ENCODE data around the gene LAMC2.
A peak's percentile ranks its signal among the peaks of the same experiment; 100 is the strongest.

The LAMC2 gene

DNA sequence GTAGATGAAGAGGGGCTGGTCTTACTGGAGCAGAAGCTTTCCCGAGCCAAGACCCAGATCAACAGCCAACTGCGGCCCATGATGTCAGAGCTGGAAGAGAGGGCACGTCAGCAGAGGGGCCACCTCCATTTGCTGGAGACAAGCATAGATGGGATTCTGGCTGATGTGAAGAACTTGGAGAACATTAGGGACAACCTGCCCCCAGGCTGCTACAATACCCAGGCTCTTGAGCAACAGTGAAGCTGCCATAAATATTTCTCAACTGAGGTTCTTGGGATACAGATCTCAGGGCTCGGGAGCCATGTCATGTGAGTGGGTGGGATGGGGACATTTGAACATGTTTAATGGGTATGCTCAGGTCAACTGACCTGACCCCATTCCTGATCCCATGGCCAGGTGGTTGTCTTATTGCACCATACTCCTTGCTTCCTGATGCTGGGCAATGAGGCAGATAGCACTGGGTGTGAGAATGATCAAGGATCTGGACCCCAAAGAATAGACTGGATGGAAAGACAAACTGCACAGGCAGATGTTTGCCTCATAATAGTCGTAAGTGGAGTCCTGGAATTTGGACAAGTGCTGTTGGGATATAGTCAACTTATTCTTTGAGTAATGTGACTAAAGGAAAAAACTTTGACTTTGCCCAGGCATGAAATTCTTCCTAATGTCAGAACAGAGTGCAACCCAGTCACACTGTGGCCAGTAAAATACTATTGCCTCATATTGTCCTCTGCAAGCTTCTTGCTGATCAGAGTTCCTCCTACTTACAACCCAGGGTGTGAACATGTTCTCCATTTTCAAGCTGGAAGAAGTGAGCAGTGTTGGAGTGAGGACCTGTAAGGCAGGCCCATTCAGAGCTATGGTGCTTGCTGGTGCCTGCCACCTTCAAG is 57.3 kb downstream of the LAMC2 start:
- TF ChIP-seq Cebpa-rat (IDR thresholded peaks at IDR 0.05): no peak
- Histone ChIP-seq H3K4me2 (peak overlapping the region in 1 of 11 experiments; percentile 6; a peak in 1 of 22 replicates), H3K4me1 (no peaks in the 10 kb centered on the region), H3K4me3 (no peak overlapping the region), H4K20me1 (no peaks in the 10 kb centered on the region), H3K9ac (no peak overlapping the region), H3K36me3 (no peaks in the 10 kb centered on the region), H3K9me3 (replicated peaks in 1 of 11) (0 out of 22 replicates have a peak, but pooled peaks cover 0 to 3% (median 0%) of the 10 kb centered on the region in 11 experiments), H3K27me3 (no peaks in the 10 kb centered on the region), H3K27ac (no peak overlapping the region)

GRCh38 chr1:183244466-183244865 is 58.4 kb downstream of the LAMC2 start:
- no peaks in the 10 kb centered on the region for H3K4me1 ChIP-seq
- no peaks in the 10 kb centered on the region for H4K20me1 ChIP-seq
- H3K4me3 ChIP-seq: no peak overlapping the region
- H3K27me3 ChIP-seq: no peaks in the 10 kb centered on the region
- H3K27ac ChIP-seq: no peak overlapping the region
- 0 out of 22 replicates have a peak, but pooled peaks cover 0 to 3% (median 0%) of the 10 kb centered on the region in 11 experiments for H3K9me3 ChIP-seq (replicated peaks in 1 of 11)
- no peaks in the 10 kb centered on the region for H3K36me3 ChIP-seq
- peak in 5 of 11 experiments; percentile 22 to 79 (median 53); a peak in 7 of 22 replicates for TF ChIP-seq Cebpa-rat (IDR thresholded peaks at IDR 0.05)
- H3K4me2 ChIP-seq: no peak overlapping the region; a peak in 1 of 22 replicates
- H3K9ac ChIP-seq: no peak overlapping the region

- Histone ChIP-seq H4K20me1 (no peaks in the 10 kb centered on the region), H3K9me3 (replicated peaks in 1 of 11) (0 out of 22 replicates have a peak, but pooled peaks cover 0 to 3% (median 0%) of the 10 kb centered on the region in 11 experiments), H3K4me1 (no peaks in the 10 kb centered on the region), H3K4me2 (no peak overlapping the region), H3K9ac (no peak overlapping the region), H3K4me3 (no peak overlapping the region), H3K27ac (no peak overlapping the region), H3K36me3 (no peaks in the 10 kb centered on the region), H3K27me3 (no peaks in the 10 kb centered on the region)
- no peak for TF ChIP-seq Cebpa-rat (IDR thresholded peaks at IDR 0.05)
Measured at GRCh38 chr1:183245357-183245756, 59.3 kb downstream of the LAMC2 start.

GRCh38 chr1:183246436-183246835 is 60.4 kb downstream of the LAMC2 start:
- Histone ChIP-seq H3K36me3 (no peaks in the 10 kb centered on the region), H3K9ac (no peak overlapping the region)

GRCh38 chr1:183247066-183247465 is 61.0 kb downstream of the LAMC2 start:
- H3K27me3 ChIP-seq: no peaks in the 10 kb centered on the region
- no peaks in the 10 kb centered on the region for H3K4me1 ChIP-seq
- no peak overlapping the region for H3K4me3 ChIP-seq
- H3K4me2 ChIP-seq: no peak overlapping the region
- TF ChIP-seq Cebpa-rat (IDR thresholded peaks at IDR 0.05): no peak
- H4K20me1 ChIP-seq: no peaks in the 10 kb centered on the region
- no peak overlapping the region for H3K27ac ChIP-seq
- no peak overlapping the region for H3K9ac ChIP-seq
- no peaks in the 10 kb centered on the region for H3K36me3 ChIP-seq
- H3K9me3 ChIP-seq (replicated peaks in 1 of 11): 0 out of 22 replicates have a peak, but pooled peaks cover 0 to 3% (median 0%) of the 10 kb centered on the region in 11 experiments

More at GRCh38 chr1:183246436-183246835, 60.4 kb downstream of the LAMC2 start:
- no peaks in the 10 kb centered on the region for H3K27me3 ChIP-seq
- no peaks in the 10 kb centered on the region for H3K4me1 ChIP-seq
- no peak for TF ChIP-seq Cebpa-rat (IDR thresholded peaks at IDR 0.05)
- H3K27ac ChIP-seq: no peak overlapping the region
- no peak overlapping the region for H3K4me3 ChIP-seq
- no peak overlapping the region for H3K4me2 ChIP-seq
- no peaks in the 10 kb centered on the region for H4K20me1 ChIP-seq
- 0 out of 22 replicates have a peak, but pooled peaks cover 0 to 3% (median 0%) of the 10 kb centered on the region in 11 experiments for H3K9me3 ChIP-seq (replicated peaks in 1 of 11)

DNA sequence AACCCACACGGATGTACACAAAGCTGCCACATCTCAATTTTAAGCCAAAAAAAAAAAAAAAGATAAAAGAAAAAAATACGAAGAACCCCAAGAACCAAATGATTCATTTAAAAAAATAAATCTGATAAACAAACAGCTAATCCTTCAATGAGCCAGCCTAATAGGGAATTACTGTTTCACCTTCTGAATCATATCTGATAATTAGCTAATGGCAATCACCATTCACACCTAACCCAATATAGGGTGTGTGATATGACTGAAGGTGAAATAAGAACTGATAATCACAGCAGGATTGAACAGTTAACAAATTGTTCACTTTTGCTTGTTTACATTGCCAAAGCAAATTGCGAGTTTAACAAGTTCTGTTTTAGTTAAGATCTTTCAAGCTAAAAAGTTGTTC is 61.4 kb downstream of the LAMC2 start:
- Histone ChIP-seq H4K20me1 (no peaks in the 10 kb centered on the region), H3K9ac (no peak overlapping the region), H3K36me3 (no peaks in the 10 kb centered on the region), H3K4me1 (no peaks in the 10 kb centered on the region), H3K27ac (no peak overlapping the region), H3K9me3 (replicated peaks in 1 of 11) (0 out of 22 replicates have a peak, but pooled peaks cover 0 to 3% (median 0%) of the 10 kb centered on the region in 11 experiments), H3K27me3 (no peaks in the 10 kb centered on the region), H3K4me2 (no peak overlapping the region), H3K4me3 (no peak overlapping the region)
- TF ChIP-seq Cebpa-rat (IDR thresholded peaks at IDR 0.05): no peak

DNA sequence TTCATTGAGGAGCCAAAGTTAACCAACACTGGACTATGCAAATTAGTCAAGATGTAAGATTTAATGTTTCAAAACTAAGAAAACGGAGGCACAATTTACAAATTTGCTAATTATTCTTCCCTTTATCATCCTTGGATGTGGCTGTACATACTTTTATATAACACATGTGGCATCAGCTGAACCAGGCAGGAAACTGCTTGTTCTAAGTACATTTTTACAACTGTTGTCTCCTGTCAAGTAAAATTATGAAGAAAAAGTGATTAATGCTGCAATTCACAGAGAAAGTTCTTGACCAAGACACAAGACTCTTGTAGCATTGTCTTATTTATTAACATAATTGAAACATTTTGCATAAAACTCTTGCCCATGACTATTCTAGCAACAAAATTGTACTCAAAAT is 61.9 kb downstream of the LAMC2 start:
- Histone ChIP-seq H3K4me1 (no peaks in the 10 kb centered on the region), H3K4me2 (no peak overlapping the region), H3K27me3 (no peaks in the 10 kb centered on the region), H3K27ac (no peak overlapping the region), H3K36me3 (no peaks in the 10 kb centered on the region), H3K9ac (no peak overlapping the region), H4K20me1 (no peaks in the 10 kb centered on the region), H3K4me3 (no peak overlapping the region), H3K9me3 (replicated peaks in 1 of 11) (0 out of 22 replicates have a peak, but pooled peaks cover 0 to 3% (median 0%) of the 10 kb centered on the region in 11 experiments)
- TF ChIP-seq Cebpa-rat (IDR thresholded peaks at IDR 0.05): no peak

DNA sequence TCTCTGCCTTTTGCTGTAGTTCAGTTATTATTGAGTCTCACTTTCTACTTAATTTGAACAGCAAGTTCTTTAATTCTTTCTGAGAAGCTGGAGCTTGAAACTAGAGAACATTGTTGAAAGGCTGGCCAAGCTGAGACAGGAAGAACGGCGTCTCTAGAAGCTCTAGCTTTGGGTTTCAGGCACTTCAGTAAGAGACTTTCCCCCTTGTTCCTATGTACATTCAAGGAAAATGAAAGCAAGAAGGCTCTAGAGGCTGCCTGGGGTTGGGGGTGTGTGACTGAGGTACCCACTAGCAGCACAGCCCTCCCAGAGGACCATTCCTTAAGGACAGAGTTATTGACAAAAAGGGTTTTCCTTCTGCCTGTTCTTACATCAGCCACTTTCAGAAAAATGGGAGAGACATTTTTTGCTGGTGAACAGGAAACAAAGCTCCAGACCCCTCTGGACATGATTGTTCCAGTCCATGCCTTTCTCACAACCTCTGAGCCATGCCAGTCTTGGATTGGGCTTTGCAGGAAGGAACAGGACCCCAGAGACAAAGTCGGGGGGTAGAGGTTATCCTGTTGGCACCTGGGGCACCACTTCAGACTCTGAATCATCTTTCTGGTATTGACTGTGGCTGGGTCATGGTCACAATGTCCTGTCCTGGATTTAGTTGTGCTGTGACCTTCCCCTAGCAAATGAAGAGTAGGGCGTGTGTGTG is 63.1 kb downstream of the LAMC2 start:
- Histone ChIP-seq H3K4me1 (no peaks in the 10 kb centered on the region), H3K36me3 (no peaks in the 10 kb centered on the region), H3K27ac (no peak overlapping the region), H3K4me3 (no peak overlapping the region), H3K9ac (no peak overlapping the region), H3K27me3 (no peaks in the 10 kb centered on the region), H3K4me2 (no peak overlapping the region), H4K20me1 (no peaks in the 10 kb centered on the region), H3K9me3 (replicated peaks in 1 of 11) (peaks cover 0 to 3% (median 0%) of the 10 kb centered on the region in 11 experiments; a peak in 3 of 22 replicates)
- no peak for TF ChIP-seq Cebpa-rat (IDR thresholded peaks at IDR 0.05)

DNA sequence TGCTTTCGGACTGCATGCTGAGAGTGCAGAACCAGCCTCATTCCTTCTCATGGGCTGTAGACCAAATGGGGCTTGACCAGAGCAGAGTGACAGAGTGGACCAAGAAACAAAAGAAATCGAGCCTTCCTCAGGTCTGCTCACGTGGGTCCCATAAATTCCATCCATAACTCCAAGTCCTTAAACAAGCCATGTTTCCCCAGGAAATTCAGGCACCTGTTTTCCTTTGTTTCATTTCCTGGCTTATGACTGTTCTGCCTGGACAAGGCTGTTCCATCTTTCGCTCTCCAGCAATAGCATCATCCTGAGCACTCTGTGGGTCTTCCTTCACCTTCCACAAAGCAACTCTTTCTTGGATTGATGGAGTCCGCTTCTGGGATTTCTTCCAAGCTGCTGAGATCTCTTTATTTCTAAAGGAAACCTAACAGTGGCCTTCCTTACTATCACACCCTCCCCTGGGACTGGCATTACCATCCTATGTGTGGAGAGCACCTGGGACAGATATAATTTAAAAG is 63.9 kb downstream of the LAMC2 start:
- no peaks in the 10 kb centered on the region for H4K20me1 ChIP-seq
- H3K9me3 ChIP-seq (replicated peaks in 1 of 11): peaks cover 5 to 12% (median 8%) of the 10 kb centered on the region in 11 experiments; a peak in 19 of 22 replicates
- no peak overlapping the region for H3K4me3 ChIP-seq
- no peaks in the 10 kb centered on the region for H3K27me3 ChIP-seq
- H3K9ac ChIP-seq: no peak overlapping the region
- H3K36me3 ChIP-seq: no peaks in the 10 kb centered on the region
- no peak overlapping the region for H3K27ac ChIP-seq
- H3K4me2 ChIP-seq: no peak overlapping the region
- H3K4me1 ChIP-seq: no peaks in the 10 kb centered on the region
- no peak for TF ChIP-seq Cebpa-rat (IDR thresholded peaks at IDR 0.05)
